ENCODE results near the gene GREB1.
A peak's percentile ranks its signal among the peaks of the same experiment; 100 is the strongest.

GREB1 gene

GRCh38 chr2:11583840-11584524 lies 50.1 kb downstream of the GREB1 start:
- TF ChIP-seq ZFX (IDR thresholded peaks at IDR 0.05) (no peak), CTCF (conservative IDR thresholded peaks at IDR 0.05) (peak; percentile 90)
- no peak overlapping the region for H3K27ac ChIP-seq

- H3K27ac ChIP-seq: no peak overlapping the region
- TF ChIP-seq CTCF (conservative IDR thresholded peaks at IDR 0.05) (peak; percentile 37), ZFX (IDR thresholded peaks at IDR 0.05) (no peak)
Measured at GRCh38 chr2:11584525-11585056, 50.7 kb downstream of the GREB1 start.

GRCh38 chr2:11585071-11585470 lies 51.2 kb downstream of the GREB1 start:
- no peak for TF ChIP-seq ZFX (IDR thresholded peaks at IDR 0.05)
- H3K27ac ChIP-seq: no peak overlapping the region

- no peak for TF ChIP-seq CTCF (conservative IDR thresholded peaks at IDR 0.05)
- no peak for TF ChIP-seq ZFX (IDR thresholded peaks at IDR 0.05)
- no peak overlapping the region for H3K27ac ChIP-seq
Measured at GRCh38 chr2:11588228-11589110, 54.6 kb downstream of the GREB1 start.

- TF ChIP-seq ZFX (IDR thresholded peaks at IDR 0.05) (no peak), CTCF (conservative IDR thresholded peaks at IDR 0.05) (no peak)
- H3K27ac ChIP-seq: no peak overlapping the region
Measured at GRCh38 chr2:11589316-11589940, 55.6 kb downstream of the GREB1 start.

- TF ChIP-seq ZFX (IDR thresholded peaks at IDR 0.05) (no peak), CTCF (conservative IDR thresholded peaks at IDR 0.05) (no peak)
- no peak overlapping the region for H3K27ac ChIP-seq
Measured at GRCh38 chr2:11590193-11590592, 56.3 kb downstream of the GREB1 start.

- no peak for TF ChIP-seq CTCF (conservative IDR thresholded peaks at IDR 0.05)
- TF ChIP-seq ZFX (IDR thresholded peaks at IDR 0.05): no peak
- no peak overlapping the region for H3K27ac ChIP-seq
Measured at GRCh38 chr2:11591091-11591490, 57.2 kb downstream of the GREB1 start.

Data from C4-2B (cell line).